ENCODE results near the gene NAPEPLD. TPM values are rescaled to one million over a fixed set of nuclear protein-coding genes. Genes with fewer than 3 reads are reported as not detected.
"Not testable (repeated sequence)": the region's sequence is repeated elsewhere in the genome, so short reads cannot be mapped to it uniquely, and the experiment has no call there.

The NAPEPLD gene
- total and polyA plus RNA-seq, 2 donors, result 7.4 to 8.3 TPM

DNA sequence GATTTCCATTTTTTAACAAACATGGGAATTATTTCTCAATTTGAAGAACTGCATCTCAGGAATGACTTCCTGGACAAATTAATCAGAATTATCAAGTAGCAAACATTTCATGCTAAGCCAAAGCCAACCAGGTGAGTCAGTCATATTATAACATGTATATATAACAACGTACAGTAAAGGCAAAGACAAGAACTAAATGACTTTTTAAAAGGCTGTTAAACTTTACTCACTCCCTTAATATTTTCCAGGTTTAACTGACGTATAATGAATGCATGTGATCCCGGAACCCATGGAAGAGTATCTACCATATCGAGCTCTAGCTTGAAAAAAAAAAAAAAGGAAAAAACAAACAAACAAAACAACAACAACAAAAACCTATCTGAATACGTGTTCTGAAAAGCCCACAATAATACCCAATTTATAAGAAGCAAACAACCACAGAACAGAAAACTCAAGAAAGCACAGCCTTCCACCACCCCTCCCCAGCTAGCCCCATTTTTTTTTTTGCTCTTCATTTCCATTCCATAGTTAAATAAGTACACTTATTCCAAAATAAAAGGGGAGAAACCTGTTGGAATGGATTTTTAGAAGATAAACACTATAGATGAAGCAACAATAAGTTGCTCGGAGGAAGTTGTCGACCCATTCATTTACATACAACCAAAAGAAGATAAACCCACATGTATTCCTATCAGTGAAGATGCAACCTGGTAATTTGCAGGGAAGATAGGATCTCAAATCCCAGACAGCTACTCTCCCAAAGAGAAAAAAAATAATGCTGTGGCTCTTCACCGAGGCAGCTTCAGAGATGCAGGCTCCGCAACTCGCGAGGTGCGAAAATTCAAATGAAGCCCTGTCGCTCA is 537 bp downstream of the NAPEPLD start:
- peak overlapping the region; percentile 72 to 95 for H3K27ac ChIP-seq (ENCODE audit: low read depth in 1 of 2, low read length in 1 of 2)
- peak overlapping the region; percentile 68 to 96 for H3K4me3 ChIP-seq (ENCODE audit: low read length in 2 of 2)
- no peaks in the 10 kb centered on the region for H3K36me3 ChIP-seq (ENCODE audit: control insufficient read depth in 2 of 2, insufficient read depth in 2 of 2, low read length in 1 of 2)
- WGBS, result 6% methylated on average over 13 of the region's 13 CpGs
- H3K4me1 ChIP-seq (ENCODE audit: control insufficient read depth in 2 of 2, insufficient read depth in 2 of 2, low read length in 2 of 2), result peaks cover 6 to 8% of the 10 kb centered on the region in 2 donors
- peaks cover 0 to 4% of the 10 kb centered on the region in 2 donors for H3K9me3 ChIP-seq (ENCODE audit: control insufficient read depth in 2 of 2, insufficient read depth in 1 of 2, low read length in 1 of 2)
- H3K27me3 ChIP-seq (ENCODE audit: control insufficient read depth in 2 of 2, insufficient read depth in 1 of 2, low read length in 1 of 2), result no peaks in the 10 kb centered on the region
- peak in 5 of 9 donors; percentile 6 to 50 (median 21) for DNase-seq (ENCODE audit: low read depth in 6 of 9, low spot score in 9 of 9)

DNA sequence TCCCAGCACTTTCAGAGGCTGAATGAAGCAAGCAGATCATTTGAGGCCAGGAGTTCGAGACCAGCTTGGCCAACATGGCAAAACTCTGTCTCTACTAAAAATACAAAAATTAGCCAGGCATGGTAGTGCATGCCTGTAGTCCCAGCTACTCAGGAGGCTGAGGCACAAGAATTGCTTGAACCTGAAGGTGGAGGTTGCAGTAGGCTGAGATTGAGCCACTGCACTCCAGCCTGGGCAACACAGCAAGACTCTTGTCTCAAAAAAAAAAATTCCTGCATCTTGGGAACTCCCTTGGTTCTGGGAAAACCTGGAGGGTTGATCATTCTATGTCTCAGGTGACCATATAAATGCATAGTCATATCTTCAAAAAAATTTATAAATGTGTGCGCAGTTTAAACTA is 4.1 kb downstream of the NAPEPLD start:
- H3K9me3 ChIP-seq (ENCODE audit: control insufficient read depth in 2 of 2, insufficient read depth in 1 of 2, low read length in 1 of 2); DNase-seq (ENCODE audit: low read depth in 6 of 9, low spot score in 9 of 9); H3K27ac ChIP-seq (ENCODE audit: low read depth in 1 of 2, low read length in 1 of 2); H3K36me3 ChIP-seq (ENCODE audit: control insufficient read depth in 2 of 2, insufficient read depth in 2 of 2, low read length in 1 of 2); H3K27me3 ChIP-seq (ENCODE audit: control insufficient read depth in 2 of 2, insufficient read depth in 1 of 2, low read length in 1 of 2); H3K4me1 ChIP-seq (ENCODE audit: control insufficient read depth in 2 of 2, insufficient read depth in 2 of 2, low read length in 2 of 2); H3K4me3 ChIP-seq (ENCODE audit: low read length in 2 of 2): not testable (repeated sequence)
- WGBS, result 100% methylated on average over 2 of the region's 2 CpGs

DNA sequence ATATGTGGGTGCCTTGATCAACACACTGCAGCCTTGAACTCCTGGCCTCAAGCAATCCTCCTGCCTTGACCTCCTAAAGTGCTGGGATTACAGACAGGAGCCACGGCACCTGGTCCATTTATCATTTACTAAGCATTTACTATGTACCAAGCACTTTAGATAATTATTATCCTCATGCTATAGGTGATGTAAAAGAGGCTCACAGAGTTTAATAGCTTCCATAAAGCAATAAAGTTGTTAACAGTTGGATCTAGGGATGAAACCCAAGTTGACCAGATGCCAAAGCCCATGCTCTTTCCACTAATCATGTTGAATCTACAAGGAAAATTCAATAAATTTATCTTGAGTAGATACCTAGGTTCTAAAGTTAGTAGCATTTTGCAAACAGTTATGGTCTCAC is 5.0 kb downstream of the NAPEPLD start:
- Histone ChIP-seq H3K27me3 (ENCODE audit: control insufficient read depth in 2 of 2, insufficient read depth in 1 of 2, low read length in 1 of 2) (no peaks in the 10 kb centered on the region), H3K4me3 (ENCODE audit: low read length in 2 of 2) (no peak overlapping the region)

DNA sequence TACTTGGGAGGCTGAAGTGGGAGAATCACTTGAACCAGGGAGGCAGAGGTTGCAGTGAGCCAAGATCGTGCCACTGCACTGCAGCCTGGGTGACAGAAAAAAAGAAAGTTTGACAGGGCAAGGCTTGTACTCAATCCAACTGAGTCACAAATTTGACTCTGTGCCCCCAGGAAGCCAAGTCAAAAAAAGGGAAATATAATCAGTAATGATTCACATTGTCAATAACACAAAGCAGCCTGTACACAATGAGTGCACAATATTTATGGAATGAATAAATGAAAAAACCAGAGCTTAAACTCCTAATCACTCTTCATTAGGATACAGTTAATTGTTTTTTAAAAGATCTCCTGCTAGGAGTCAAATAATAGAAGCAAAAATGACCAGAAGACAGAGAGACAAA is 6.4 kb downstream of the NAPEPLD start:
- no peak for DNase-seq (ENCODE audit: low read depth in 6 of 9, low spot score in 9 of 9)
- no peak overlapping the region for H3K27ac ChIP-seq (ENCODE audit: low read depth in 1 of 2, low read length in 1 of 2)
- no peak overlapping the region for H3K4me3 ChIP-seq (ENCODE audit: low read length in 2 of 2)
- H3K9me3 ChIP-seq (ENCODE audit: control insufficient read depth in 2 of 2, insufficient read depth in 1 of 2, low read length in 1 of 2), result no peaks in the 10 kb centered on the region
- 100% methylated on average over 1 of the region's 1 CpG for WGBS
- peaks cover 2 to 4% of the 10 kb centered on the region in 2 donors for H3K4me1 ChIP-seq (ENCODE audit: control insufficient read depth in 2 of 2, insufficient read depth in 2 of 2, low read length in 2 of 2)
- peaks cover 0 to 3% of the 10 kb centered on the region in 2 donors for H3K36me3 ChIP-seq (ENCODE audit: control insufficient read depth in 2 of 2, insufficient read depth in 2 of 2, low read length in 1 of 2)
- no peaks in the 10 kb centered on the region for H3K27me3 ChIP-seq (ENCODE audit: control insufficient read depth in 2 of 2, insufficient read depth in 1 of 2, low read length in 1 of 2)

More for the DNA sequence above, 5.0 kb downstream of the NAPEPLD start:
- DNase-seq (ENCODE audit: low read depth in 6 of 9, low spot score in 9 of 9), result no peak
- Histone ChIP-seq H3K27ac (ENCODE audit: low read depth in 1 of 2, low read length in 1 of 2) (no peak overlapping the region), H3K36me3 (ENCODE audit: control insufficient read depth in 2 of 2, insufficient read depth in 2 of 2, low read length in 1 of 2) (peaks cover 0 to 3% of the 10 kb centered on the region in 2 donors), H3K9me3 (ENCODE audit: control insufficient read depth in 2 of 2, insufficient read depth in 1 of 2, low read length in 1 of 2) (no peaks in the 10 kb centered on the region), H3K4me1 (ENCODE audit: control insufficient read depth in 2 of 2, insufficient read depth in 2 of 2, low read length in 2 of 2) (peaks cover 2 to 4% of the 10 kb centered on the region in 2 donors)
- 100% methylated on average over 1 of the region's 1 CpG for WGBS

DNA sequence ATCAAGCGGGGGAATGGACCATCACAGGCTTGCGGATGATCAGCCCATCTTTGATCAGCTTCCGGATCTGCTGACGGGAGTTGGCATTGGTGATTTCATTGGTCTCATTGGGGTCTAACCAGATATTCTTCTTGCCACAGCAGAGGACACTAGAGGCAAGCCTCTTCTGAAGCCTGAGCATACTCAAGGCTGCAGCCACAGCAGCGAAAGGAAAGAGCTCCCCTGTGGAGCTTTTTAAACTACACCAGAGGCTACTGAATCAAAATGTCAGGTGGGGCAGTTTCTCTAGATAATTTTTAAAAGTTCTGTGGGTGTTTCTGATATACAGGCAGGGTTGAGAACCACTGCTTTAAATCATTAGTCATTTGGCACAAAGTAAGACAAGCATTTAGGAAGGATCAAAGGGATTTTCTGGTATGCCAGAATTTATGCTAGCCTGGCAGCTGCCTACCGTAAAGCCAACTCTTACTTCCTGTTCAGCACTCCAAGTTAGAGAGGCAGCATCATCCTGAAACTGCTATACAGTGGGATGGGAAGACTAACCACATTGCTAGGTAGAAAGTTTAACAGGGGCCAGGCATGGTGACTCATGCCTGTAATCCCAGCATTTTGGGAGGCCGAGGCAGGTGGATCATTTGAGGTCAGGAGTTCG is 7.0 kb downstream of the NAPEPLD start:
- peaks cover 2 to 4% of the 10 kb centered on the region in 2 donors for H3K4me1 ChIP-seq (ENCODE audit: control insufficient read depth in 2 of 2, insufficient read depth in 2 of 2, low read length in 2 of 2)
- no peak overlapping the region for H3K4me3 ChIP-seq (ENCODE audit: low read length in 2 of 2)
- WGBS, result 93% methylated on average over 8 of the region's 8 CpGs
- no peak for DNase-seq (ENCODE audit: low read depth in 6 of 9, low spot score in 9 of 9)
- peaks cover 0 to 3% of the 10 kb centered on the region in 2 donors for H3K36me3 ChIP-seq (ENCODE audit: control insufficient read depth in 2 of 2, insufficient read depth in 2 of 2, low read length in 1 of 2)
- H3K27ac ChIP-seq (ENCODE audit: low read depth in 1 of 2, low read length in 1 of 2), result no peak overlapping the region
- H3K9me3 ChIP-seq (ENCODE audit: control insufficient read depth in 2 of 2, insufficient read depth in 1 of 2, low read length in 1 of 2), result no peaks in the 10 kb centered on the region
- no peaks in the 10 kb centered on the region for H3K27me3 ChIP-seq (ENCODE audit: control insufficient read depth in 2 of 2, insufficient read depth in 1 of 2, low read length in 1 of 2)

DNA sequence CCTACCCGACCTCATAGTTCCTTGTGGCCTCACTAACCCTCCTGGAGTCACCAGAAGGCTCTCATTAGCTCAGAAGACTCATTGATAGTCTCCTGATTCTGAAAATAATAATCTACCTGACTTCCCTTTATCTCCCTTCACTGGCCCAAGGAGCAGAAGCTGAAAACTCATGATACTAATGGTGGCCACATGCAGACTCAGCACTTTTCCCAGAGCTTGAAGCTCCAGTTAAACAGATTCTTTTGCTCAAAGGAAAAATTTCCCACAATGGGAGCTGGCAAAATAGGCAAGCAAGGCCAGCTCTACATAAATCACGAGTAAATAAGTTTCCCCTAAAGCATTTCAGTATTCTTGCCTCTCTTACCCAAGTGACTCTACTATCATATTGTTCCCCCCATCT is 8.2 kb downstream of the NAPEPLD start:
- H3K36me3 ChIP-seq (ENCODE audit: control insufficient read depth in 2 of 2, insufficient read depth in 2 of 2, low read length in 1 of 2), result peaks cover 0 to 3% of the 10 kb centered on the region in 2 donors
- DNase-seq (ENCODE audit: low read depth in 6 of 9, low spot score in 9 of 9), result no peak
- no peaks in the 10 kb centered on the region for H3K27me3 ChIP-seq (ENCODE audit: control insufficient read depth in 2 of 2, insufficient read depth in 1 of 2, low read length in 1 of 2)
- H3K4me3 ChIP-seq (ENCODE audit: low read length in 2 of 2), result no peak overlapping the region
- no peak overlapping the region for H3K27ac ChIP-seq (ENCODE audit: low read depth in 1 of 2, low read length in 1 of 2)
- WGBS, result over 99% methylated on average over 2 of the region's 2 CpGs
- no peaks in the 10 kb centered on the region for H3K4me1 ChIP-seq (ENCODE audit: control insufficient read depth in 2 of 2, insufficient read depth in 2 of 2, low read length in 2 of 2)
- H3K9me3 ChIP-seq (ENCODE audit: control insufficient read depth in 2 of 2, insufficient read depth in 1 of 2, low read length in 1 of 2), result no peaks in the 10 kb centered on the region

DNA sequence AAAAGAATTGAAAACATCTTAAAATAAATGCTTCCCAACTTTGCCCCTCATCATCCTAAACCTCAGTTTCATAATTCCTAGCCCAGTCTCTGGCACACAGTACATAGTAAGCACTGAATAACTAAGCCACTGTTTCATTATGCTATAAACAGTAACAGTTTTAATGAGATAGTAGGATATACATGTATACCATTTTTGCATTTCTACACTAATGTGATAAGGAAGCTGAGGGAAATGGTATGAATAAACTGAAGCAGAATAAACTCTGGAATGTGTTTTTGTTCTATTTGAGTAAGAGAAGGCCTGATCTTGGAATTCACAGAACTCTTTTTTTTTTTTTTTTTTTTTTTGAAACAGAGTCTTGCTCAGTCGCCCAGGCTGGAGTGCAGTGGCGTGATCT is 8.8 kb downstream of the NAPEPLD start:
- H3K9me3 ChIP-seq (ENCODE audit: control insufficient read depth in 2 of 2, insufficient read depth in 1 of 2, low read length in 1 of 2), result no peaks in the 10 kb centered on the region
- no peaks in the 10 kb centered on the region for H3K4me1 ChIP-seq (ENCODE audit: control insufficient read depth in 2 of 2, insufficient read depth in 2 of 2, low read length in 2 of 2)
- H3K36me3 ChIP-seq (ENCODE audit: control insufficient read depth in 2 of 2, insufficient read depth in 2 of 2, low read length in 1 of 2), result peaks cover 0 to 3% of the 10 kb centered on the region in 2 donors
- no peak for DNase-seq (ENCODE audit: low read depth in 6 of 9, low spot score in 9 of 9)
- WGBS, result 96% methylated on average over 2 of the region's 2 CpGs
- H3K27me3 ChIP-seq (ENCODE audit: control insufficient read depth in 2 of 2, insufficient read depth in 1 of 2, low read length in 1 of 2), result no peaks in the 10 kb centered on the region
- no peak overlapping the region for H3K4me3 ChIP-seq (ENCODE audit: low read length in 2 of 2)
- H3K27ac ChIP-seq (ENCODE audit: low read depth in 1 of 2, low read length in 1 of 2), result no peak overlapping the region

DNA sequence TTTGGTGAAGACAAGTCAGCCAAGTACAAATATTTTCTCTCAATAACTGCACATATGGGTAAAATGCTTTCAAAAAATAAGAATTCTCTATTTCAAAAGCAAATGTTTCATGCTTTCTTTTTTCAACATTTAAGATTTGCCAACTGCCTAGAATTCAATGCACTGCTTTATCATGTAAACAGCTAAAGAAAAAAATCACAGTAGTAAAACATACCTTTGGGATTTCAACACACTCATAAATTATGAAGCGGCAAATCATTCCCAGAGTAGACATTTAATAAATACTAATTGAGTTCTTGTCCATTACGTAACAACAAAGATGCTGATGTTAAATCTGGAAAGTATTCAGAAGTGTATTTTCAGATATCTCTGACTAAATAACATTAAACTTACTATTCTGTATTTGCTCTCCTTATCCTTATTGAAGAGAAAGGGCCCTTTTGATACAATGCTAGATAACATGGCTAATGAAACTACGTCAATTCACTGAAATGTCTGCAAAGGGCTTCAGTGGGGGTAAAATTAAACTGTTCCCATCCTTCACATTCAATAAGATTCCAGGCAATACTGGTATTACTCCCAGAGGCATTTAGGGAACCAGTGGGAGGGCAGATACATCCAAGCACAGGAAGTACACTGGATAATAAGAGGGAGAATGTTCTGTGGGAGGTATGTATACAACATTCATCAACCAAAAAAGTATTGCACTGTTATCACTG is 13.9 kb downstream of the NAPEPLD start:
- DNase-seq (ENCODE audit: low read depth in 6 of 9, low spot score in 9 of 9), result no peak
- H3K4me3 ChIP-seq (ENCODE audit: low read length in 2 of 2), result no peak overlapping the region
- H3K9me3 ChIP-seq (ENCODE audit: control insufficient read depth in 2 of 2, insufficient read depth in 1 of 2, low read length in 1 of 2), result no peaks in the 10 kb centered on the region
- no peaks in the 10 kb centered on the region for H3K27me3 ChIP-seq (ENCODE audit: control insufficient read depth in 2 of 2, insufficient read depth in 1 of 2, low read length in 1 of 2)
- no peak overlapping the region for H3K27ac ChIP-seq (ENCODE audit: low read depth in 1 of 2, low read length in 1 of 2)
- no peaks in the 10 kb centered on the region for H3K4me1 ChIP-seq (ENCODE audit: control insufficient read depth in 2 of 2, insufficient read depth in 2 of 2, low read length in 2 of 2)
- H3K36me3 ChIP-seq (ENCODE audit: control insufficient read depth in 2 of 2, insufficient read depth in 2 of 2, low read length in 1 of 2), result no peaks in the 10 kb centered on the region
- WGBS, result 98% methylated on average over 3 of the region's 3 CpGs
